Large intestine (tissue), 3 donors: Measurements from ENCODE around the gene DGCR2. TPM values are rescaled to one million over a fixed set of nuclear protein-coding genes. Genes with fewer than 3 reads are reported as not detected.

ENCODE experiments used
- DNase-seq, 2 donors: peaks; one replicate each; pipeline versions ENCODE4 v3.0.0 to v3.0.0-alpha.2; 2013
- H3K27ac ChIP-seq: one replicate; pipeline ENCODE4 v1.5.1; 2013; ENCODE audit warnings: low read length
- H3K27me3 ChIP-seq: 2 replicates; pipeline ENCODE4 v1.6.1; 2013; ENCODE audit warnings: low read length; ENCODE audit not compliant: control insufficient read depth, insufficient read depth
- H3K36me3 ChIP-seq: 2 replicates; pipeline ENCODE4 v1.6.1; 2013; ENCODE audit warnings: low read length; ENCODE audit not compliant: control insufficient read depth, insufficient read depth
- H3K4me1 ChIP-seq: one replicate; pipeline ENCODE4 v1.6.1; 2013; ENCODE audit warnings: low read length; ENCODE audit not compliant: control insufficient read depth, insufficient read depth
- H3K4me3 ChIP-seq: one replicate; pipeline ENCODE4 v1.5.1; 2013; ENCODE audit warnings: low read length
- H3K9me3 ChIP-seq: one replicate; pipeline ENCODE4 v1.6.1; 2013; ENCODE audit warnings: mild to moderate bottlenecking, low read depth, low read length, moderate library complexity; ENCODE audit not compliant: control insufficient read depth
- WGBS: methylation state at CpG from one replicate; pipeline ENCODE4 v1.1.5; 2013; ENCODE audit warnings: low lambda C conversion rate; ENCODE audit not compliant: insufficient coverage; 5-methylcytosine and 5-hydroxymethylcytosine counted together
- polyA plus RNA-seq: library from polyadenylated mRNA; unstranded; fragments of 120-200 nt; gene quantifications from one replicate; pipeline ENCODE4 v1.2.1, GENCODE V29; 2013

DGCR2 gene
- polyA plus RNA-seq, 1 donor: 53.1 TPM

DNA sequence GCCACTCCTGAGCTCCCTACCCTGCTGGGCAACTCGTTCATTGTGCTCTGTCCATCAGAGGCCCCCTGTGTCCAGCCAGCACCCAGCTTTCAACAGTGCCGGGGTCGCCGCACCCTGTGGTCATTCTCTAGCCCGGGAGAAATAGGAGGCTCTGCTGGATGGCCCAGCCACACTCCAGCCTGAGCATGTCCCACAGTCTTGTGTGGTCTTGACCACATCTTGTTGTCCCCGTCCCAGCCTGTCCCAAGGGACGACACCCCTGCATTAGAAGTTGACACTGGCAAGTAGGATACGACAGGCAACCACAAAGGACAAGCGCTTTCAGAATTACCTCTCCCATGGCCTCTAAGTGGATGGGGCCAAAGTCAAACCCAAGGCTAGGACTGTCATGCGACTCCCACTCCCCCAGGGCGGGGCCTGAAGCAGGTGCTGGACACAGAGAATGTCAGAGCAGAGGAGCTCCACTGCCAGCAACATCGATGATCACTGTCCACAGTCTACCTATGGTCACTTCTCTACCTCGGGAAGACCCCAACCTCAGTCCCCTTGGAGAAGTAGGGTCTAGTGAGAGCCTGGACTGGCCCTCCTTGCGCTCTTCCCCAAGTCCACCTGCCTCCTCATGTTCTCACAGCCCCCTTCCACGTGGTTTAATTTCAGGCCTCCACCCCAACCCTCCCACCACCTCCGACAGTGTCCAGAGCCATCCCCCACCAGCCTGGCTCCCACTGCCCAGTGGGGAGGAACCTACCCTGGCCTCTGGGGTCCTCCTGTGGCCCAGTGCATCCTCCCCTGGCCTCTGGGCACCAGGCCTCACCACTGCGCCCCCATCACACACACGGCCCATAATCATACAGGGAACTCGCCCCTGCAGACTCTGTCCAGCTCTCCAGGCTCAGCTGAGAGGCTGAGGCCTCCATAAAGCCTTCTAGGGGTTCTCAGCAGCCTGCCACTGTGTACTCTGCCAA is 4.4 kb upstream of the DGCR2 start:
- WGBS: no CpG with 5 or more reads among the region's 19 CpGs
- peak; percentile 43 to 65 for DNase-seq
- H3K9me3 ChIP-seq: no peaks in the 10 kb centered on the region
- no peaks in the 10 kb centered on the region for H3K27me3 ChIP-seq
- H3K27ac ChIP-seq: no peak overlapping the region
- H3K36me3 ChIP-seq: no peaks in the 10 kb centered on the region
- H3K4me1 ChIP-seq: peaks cover 12% of the 10 kb centered on the region
- H3K4me3 ChIP-seq: no peak overlapping the region

DNA sequence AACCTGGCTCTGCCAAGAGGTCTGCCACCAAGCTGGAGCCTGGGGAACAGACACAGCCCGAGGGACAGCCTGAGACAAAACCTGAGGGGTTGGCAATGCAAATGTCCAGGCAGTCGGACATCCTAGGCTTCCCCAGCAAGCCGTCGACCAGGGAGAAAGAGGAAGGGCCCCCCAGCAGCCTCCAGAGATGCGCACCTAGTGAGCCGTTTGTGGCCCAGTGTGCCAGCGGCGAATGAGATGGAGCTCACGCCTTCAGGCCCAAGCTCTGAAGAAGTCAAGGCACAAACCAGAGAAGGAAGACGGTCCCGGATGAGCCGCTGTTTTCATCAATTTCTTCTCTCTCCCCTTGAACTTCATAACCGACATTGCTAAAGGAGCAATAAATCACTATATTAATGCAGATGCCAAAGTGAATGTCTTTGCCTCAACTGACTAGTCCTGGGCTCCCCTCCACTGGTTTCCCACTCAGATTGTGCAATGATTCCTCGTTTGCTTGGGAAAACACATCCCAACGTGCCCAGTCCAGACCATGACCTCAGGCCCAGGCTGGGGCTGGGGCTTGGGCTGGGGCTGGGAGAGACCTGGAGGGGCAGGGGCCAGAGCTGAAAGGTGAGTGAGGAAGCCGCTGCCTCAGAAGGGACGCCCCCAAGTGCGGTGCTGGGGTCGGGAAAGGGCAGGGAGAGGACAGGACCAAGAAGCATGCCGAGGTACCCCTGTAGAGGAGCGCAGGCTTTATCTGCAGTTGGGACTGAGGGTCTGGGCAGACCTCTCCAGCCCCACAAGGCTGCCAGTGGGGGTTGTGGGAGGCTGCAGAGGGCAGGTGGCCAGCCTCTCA is 3.5 kb upstream of the DGCR2 start:
- Histone ChIP-seq H3K9me3 (no peaks in the 10 kb centered on the region), H3K4me1 (peaks cover 13% of the 10 kb centered on the region), H3K27ac (no peak overlapping the region), H3K4me3 (no peak overlapping the region), H3K36me3 (no peaks in the 10 kb centered on the region), H3K27me3 (no peaks in the 10 kb centered on the region)
- no peak for DNase-seq
- no CpG with 5 or more reads among the region's 21 CpGs for WGBS

DNA sequence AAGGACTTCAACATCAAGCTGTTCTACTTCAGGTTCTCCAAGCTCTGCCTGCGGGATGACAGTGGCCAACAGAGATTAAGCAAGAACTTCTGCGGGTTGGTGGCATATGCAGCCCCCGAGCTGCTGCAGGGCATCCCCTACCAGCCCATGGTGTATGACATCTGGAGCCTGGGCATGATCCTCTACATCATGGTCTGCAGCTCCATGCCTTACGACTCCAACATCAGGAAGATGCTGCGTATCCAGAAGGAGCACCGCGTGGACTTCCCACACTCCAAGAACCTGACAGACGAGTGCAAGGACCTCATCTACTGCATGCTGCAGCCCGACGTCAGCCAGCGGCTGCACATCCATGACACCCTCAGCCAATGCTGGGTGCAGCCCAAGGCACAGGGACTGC is 2.8 kb upstream of the DGCR2 start:
- H3K27me3 ChIP-seq: no peaks in the 10 kb centered on the region
- H3K36me3 ChIP-seq: peaks cover under 1% of the 10 kb centered on the region
- H3K4me1 ChIP-seq: peaks cover 20% of the 10 kb centered on the region
- no peaks in the 10 kb centered on the region for H3K9me3 ChIP-seq
- H3K4me3 ChIP-seq: no peak overlapping the region
- WGBS: no CpG with 5 or more reads among the region's 11 CpGs
- no peak overlapping the region for H3K27ac ChIP-seq
- no peak for DNase-seq

DNA sequence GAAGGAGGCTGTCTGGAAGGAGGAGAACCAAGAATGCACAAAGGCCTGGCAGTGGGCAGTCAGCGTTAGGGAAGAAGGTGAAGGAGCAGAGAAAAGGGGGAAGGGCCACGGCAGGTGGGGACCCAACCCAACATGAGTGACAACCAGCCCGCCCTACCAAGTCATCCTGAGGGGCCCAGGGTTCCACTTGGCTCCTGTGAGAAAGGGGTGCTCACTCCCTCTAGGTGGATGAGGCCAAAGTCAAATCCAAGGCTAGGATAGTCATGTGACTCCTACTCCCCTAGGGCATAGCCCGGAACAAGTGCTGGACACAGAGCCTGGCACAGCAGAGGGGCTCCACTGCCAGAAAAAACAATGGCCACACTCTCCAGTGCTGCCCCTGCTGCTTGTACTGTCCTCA is 2.2 kb upstream of the DGCR2 start:
- H3K36me3 ChIP-seq: peaks cover 5% of the 10 kb centered on the region
- H3K9me3 ChIP-seq: no peaks in the 10 kb centered on the region
- H3K27me3 ChIP-seq: no peaks in the 10 kb centered on the region
- no CpG with 5 or more reads among the region's 4 CpGs for WGBS
- H3K4me1 ChIP-seq: peaks cover 25% of the 10 kb centered on the region
- H3K4me3 ChIP-seq: no peak overlapping the region
- DNase-seq: peak; percentile 41 to 65
- no peak overlapping the region for H3K27ac ChIP-seq

DNA sequence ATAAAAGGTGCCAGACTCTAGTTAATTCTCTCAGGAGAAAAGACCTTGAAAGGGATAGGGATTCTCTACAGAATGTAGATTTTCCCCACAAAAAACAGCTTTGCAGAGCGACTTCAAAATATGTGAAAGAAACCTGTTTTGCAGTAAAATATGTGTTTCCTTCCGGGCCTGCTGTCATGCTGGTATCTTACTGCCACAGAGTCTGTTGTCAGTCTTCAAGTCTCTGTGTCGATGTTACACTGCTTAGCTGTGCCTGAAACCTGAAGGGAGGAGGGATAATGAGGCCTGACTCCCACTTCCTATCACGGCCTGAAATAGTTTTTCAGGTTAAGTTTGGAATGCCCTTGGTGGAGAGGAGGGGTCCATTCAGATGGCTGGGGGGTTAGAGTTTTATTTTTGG is 1.7 kb upstream of the DGCR2 start:
- no peak for DNase-seq
- Histone ChIP-seq H3K4me1 (peaks cover 25% of the 10 kb centered on the region), H3K4me3 (no peak overlapping the region), H3K27ac (no peak overlapping the region), H3K27me3 (no peaks in the 10 kb centered on the region), H3K36me3 (peaks cover 7% of the 10 kb centered on the region), H3K9me3 (no peaks in the 10 kb centered on the region)
- no CpG with 5 or more reads among the region's 4 CpGs for WGBS

DNA sequence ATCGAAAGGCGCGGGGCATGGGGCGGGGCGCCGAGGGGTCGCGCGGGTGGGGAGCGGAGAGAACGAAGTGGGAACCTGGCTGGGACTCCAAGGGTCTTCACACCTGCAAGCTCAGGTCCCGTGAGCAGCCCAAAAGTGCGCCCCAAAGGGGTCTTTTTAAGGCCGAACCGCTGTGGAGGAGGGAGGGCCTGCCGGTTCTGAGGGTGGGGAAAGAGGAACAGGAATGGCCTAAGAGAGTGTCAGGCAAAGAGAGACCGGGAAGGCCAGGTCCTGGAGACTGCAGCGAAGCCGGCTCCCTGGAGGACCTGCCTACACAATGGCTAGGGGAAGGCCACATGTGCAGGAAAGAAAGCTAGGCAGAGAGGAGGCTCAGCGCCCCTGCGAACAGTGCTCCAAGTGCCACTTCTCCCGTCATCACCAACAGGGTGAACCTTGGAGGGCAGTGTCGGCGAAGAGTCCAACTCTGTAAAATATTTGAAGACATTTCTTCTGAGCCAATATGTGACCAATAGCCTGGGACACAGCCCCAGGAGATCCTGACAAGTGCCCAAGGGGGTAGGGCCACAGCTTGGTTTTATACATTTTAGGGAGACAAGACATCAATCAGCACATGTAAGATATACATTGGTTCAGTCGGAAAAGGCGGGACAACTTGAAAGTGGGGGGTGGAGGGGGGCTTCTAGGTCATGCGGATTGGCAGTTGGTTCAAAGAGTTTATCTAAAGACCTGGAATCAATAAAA is 710 bp upstream of the DGCR2 start:
- WGBS: no CpG with 5 or more reads among the region's 27 CpGs
- peak in 1 of 2 donors; percentile 29 for DNase-seq
- Histone ChIP-seq H3K36me3 (peaks cover 16% of the 10 kb centered on the region), H3K27ac (no peak overlapping the region), H3K4me1 (peaks cover 25% of the 10 kb centered on the region), H3K4me3 (peak overlapping the region; percentile 46), H3K27me3 (no peaks in the 10 kb centered on the region), H3K9me3 (no peaks in the 10 kb centered on the region)

DNA sequence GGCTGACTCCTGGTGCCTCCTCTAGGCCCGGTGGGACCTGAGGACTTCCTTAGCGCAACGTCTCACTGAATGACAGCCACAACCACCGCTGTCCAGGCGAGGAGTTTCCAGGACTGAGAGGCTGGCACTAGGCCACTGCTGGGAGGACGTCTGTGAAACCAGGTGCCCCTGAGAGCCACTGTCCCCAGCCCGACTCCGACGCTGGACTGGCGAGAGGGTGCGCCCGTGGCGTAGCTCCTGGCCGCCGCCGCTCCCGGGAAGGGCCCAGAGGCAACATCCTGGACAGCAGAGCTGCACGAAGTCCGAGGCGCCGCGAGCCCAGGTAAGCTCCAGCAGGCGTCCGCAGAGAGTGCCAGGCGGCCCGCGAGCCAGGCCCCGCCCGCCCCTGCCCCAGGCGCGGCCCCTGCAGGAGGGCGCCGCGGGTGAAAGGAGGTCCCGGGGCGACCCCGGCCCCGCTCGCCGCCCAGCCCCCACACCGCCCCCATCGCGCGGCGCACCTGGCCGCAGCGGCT is 525 bp downstream of the DGCR2 start:
- H3K4me3 ChIP-seq: peak overlapping the region; percentile 92
- H3K36me3 ChIP-seq: peaks cover 22% of the 10 kb centered on the region
- no CpG with 5 or more reads among the region's 47 CpGs for WGBS
- H3K27ac ChIP-seq: peak overlapping the region; percentile 97
- no peaks in the 10 kb centered on the region for H3K27me3 ChIP-seq
- DNase-seq: peak; percentile 43 to 71
- H3K4me1 ChIP-seq: peaks cover 29% of the 10 kb centered on the region
- H3K9me3 ChIP-seq: no peaks in the 10 kb centered on the region

DNA sequence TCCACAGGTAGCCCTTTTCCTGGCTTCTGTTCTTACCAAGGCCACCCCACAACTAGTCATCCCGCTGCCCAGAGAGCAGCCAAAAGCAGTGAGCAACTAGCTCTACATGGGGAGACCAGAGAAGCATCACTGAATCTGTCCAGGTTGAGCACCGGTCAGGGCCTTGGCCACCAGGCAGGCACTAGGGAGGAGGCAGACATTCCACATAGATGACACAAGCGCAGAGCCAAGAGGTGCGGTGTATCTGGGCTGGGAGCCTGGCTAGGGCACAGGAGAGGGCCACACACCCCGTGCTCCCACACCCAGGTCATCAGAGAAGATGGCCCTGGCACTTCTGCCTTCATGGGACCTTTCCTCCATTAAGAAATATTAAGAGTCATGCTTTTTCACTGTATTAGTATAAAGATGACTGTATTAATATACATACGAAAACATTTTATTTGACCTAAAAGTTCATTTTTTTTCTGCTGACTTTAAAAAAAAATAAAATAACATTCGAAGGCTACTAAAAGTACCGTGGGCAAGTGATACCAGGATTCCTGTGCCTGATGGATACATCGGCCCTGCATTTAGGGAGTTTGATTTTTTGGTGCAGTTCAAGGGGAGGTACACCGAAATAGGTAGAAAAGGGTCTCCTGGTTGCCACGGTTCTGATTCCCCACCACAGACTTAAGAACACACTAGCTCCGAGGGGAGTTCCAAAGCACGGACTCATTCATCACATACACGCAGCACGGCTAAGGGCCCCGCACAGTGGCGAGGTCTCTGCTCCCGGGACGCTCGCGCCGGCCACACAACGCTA is 1.2 kb downstream of the DGCR2 start:
- Histone ChIP-seq H3K27me3 (no peaks in the 10 kb centered on the region), H3K4me1 (peaks cover 29% of the 10 kb centered on the region), H3K36me3 (peaks cover 24% of the 10 kb centered on the region), H3K4me3 (peak overlapping the region; percentile 92), H3K27ac (peak overlapping the region; percentile 97), H3K9me3 (no peaks in the 10 kb centered on the region)
- 61% methylated on average over 2 of the region's 23 CpGs for WGBS
- peak; percentile 73 to 76 for DNase-seq

DNA sequence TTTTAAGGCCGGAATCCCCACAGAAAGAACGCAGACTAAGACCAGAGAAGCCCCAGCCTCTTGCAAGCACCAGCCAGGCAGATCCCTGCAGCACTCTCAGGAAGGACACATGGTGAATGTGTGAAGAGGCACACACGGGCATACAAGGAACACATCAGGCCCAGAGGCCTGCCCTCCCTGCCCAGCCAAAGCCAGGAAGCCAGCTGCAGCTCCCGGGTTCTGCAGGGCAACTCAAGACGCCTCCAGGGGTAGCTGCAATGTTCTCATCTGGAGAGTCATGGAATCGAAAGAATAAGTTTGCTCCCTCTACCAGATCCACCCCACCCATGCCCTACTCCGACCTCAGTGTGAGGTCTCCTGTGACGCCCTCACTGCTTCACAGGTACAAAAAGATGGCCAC is 2.3 kb downstream of the DGCR2 start:
- no peak for DNase-seq
- no peak overlapping the region for H3K4me3 ChIP-seq
- no peaks in the 10 kb centered on the region for H3K9me3 ChIP-seq
- H3K4me1 ChIP-seq: peaks cover 29% of the 10 kb centered on the region
- WGBS: 50% methylated on average over 1 of the region's 8 CpGs
- H3K27me3 ChIP-seq: no peaks in the 10 kb centered on the region
- peaks cover 30% of the 10 kb centered on the region for H3K36me3 ChIP-seq
- no peak overlapping the region for H3K27ac ChIP-seq
